ENCODE measurements around the gene TCF7L1.
"Not testable (repeated sequence)": the region's sequence is repeated elsewhere in the genome, so short reads cannot be mapped to it uniquely, and the experiment has no call there.

TCF7L1 gene

GRCh38 chr2:85185431-85185940 lies 52.3 kb downstream of the TCF7L1 start:
- DNase-seq = no peak

- no peak for DNase-seq
These were observed 53.9 kb downstream of the TCF7L1 start for GRCh38 chr2:85187069-85187468.

DNA sequence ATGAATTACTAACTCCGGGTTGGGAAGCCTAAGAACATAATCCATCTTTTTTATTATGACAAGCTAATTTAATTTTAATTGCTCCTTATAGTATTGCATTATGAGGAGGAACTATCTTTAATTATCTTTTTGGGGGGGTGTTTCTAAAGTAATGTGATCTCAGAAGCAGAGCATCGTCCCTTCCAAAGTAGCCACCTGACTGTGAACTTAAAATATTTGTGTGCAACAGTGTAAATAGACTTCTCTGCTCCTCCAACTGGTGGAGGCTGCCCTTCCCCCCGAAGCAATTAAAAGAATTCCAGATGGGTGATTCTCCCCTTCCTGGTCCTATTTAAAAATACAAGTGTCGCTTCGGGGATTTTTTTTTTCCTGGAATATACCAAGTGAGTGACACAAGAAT lies 55.7 kb downstream of the TCF7L1 start:
- DNase-seq = peak; percentile 32

DNA sequence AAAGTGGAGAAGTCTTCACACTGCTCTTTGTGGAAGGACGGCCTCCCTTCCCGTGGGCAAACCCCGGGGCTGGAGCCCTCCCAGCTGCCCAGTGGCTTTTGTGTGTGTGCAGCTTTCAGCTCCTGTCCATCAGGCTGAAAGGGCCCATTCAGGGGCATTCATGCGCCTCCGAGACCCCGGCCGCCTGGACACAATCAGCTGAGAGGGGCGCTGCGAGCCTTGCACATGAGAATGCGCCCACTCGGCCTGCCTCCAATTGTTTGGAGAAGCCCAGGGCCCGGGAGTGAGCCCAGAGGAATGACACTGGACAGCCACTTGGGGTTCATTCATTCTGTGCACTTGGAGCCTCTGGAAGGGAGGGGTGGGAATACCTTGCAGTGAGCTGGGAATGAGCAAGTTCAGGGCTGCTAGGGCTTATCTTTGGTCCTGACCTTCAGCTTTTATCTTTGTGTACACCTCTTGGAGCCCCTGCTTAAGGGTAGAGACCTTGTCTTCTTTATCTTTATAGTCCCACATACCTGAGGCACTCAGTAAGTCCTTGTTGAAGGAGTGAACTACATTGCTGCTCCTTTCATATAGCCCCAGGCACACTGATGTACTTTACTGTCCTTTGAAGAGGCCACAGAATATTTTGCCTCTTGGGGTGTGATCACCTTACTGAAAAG lies 56.5 kb downstream of the TCF7L1 start:
- no peak for DNase-seq

- no peak for DNase-seq
These were observed 58.0 kb downstream of the TCF7L1 start for GRCh38 chr2:85191157-85191556.

DNA sequence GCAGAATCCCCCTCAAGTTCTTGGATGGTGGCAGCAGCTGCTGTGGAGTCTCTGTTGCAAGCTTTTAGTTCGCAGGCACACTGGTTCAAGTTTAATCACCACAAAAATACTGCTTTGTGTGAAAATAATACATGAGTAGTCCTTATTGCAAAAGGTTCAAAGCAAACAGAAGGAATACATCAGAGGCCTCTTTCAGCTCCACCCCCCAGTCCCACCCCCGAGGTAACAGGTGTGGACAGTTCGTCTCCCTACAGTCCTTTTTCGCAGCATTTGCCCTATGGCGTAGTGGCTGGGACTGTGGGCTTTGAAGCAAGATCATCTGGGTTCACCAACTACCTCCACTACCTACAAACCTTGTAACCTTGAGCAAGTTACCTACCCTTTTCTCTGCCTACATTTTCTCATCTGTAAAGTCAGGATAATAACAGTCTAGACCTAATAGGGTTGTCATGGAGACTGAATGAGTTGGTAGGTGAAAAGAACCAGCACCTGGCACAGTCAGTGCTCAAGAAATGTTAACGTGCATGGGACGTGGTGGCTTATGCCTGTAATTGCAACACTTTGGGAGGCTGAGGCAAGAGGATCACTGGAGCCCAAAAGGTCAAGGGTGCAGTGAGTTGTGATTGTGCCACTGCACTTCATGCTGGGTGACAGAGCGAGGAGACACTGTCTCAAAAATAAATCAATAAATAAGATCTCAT lies 61.7 kb downstream of the TCF7L1 start:
- DNase-seq = no peak

DNA sequence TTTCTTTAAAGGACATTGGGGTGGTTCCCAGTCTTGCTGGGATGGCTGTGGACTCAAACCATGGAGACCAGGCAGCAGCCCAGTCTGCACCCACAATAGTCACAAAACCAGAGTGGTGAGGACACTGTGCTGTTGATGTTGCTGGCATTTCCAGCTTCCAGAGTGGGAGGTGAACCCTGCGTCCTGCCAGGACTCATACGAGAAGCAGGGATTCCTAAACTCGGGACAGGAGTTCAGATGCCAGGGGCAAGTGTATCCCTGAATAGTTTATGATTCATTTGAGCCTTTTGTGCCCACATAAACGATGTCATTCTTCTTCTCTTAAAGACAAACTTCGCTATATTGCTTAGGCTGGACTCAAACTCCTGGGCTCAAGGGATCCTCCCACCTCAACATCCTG lies 62.8 kb downstream of the TCF7L1 start:
- DNase-seq = no peak

DNA sequence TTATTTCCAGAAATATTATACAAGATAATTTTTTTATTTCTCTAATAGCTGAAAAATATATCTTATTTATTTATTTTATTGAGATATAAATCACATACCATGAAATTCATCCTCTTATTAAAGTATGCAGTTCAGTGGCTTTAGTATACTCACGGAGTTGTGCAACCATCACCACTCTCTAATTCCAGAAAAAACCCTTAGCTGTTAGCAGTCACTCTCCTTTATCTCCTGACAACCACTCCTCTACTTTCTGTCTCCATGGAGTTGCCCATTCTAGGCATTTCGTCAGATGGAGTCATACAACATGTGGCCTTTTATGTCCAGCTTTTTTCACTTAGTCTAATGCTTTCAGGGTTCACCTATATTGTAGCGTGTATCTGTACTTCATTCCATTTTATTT lies 66.5 kb downstream of the TCF7L1 start:
- DNase-seq = no peak

DNA sequence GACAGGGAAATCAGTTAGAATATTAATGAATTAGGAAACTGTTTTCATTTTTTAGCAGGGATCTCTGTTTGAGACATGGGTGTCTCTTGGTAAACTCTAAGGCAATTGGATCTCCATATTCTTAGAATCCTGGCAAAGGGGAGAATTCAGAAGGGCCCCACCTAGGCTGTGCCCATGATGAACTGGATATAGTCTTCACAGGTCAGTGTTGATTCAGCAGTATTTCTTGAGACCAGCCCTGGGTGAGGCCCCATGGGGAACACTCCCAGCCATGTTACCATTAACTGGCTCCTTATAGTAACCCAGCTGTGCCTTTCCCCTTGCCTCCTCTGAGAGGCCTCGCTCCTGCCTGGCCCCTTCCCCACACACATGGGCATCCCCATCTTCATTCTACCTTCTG lies 76.7 kb downstream of the TCF7L1 start:
- DNase-seq = no peak

- no peak for DNase-seq
These were observed 77.3 kb downstream of the TCF7L1 start for GRCh38 chr2:85210511-85210910.

GRCh38 chr2:85211606-85212005 lies 78.4 kb downstream of the TCF7L1 start:
- not testable (repeated sequence) for DNase-seq

- DNase-seq = no peak
These were observed 79.6 kb downstream of the TCF7L1 start for GRCh38 chr2:85212841-85213240.

DNA sequence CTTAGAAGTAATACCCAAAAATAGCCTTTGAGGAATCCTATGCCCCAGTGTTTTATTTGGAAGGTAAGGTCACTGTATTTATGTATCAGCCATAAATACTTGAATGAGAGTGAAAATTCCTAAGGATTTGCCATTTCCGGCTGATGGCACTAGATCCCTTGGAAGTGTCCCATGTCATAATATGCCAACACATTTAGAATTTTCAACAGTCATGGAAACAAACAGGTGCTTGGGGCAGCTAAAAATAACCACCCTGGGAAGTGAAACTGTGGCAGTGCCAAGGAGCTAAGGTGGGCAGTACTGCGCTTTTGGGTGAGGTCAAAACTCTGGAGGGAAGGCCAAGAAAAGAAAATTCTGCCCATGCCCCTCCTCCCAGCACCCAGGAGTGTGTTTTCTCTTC lies 80.2 kb downstream of the TCF7L1 start:
- DNase-seq = no peak

DNA sequence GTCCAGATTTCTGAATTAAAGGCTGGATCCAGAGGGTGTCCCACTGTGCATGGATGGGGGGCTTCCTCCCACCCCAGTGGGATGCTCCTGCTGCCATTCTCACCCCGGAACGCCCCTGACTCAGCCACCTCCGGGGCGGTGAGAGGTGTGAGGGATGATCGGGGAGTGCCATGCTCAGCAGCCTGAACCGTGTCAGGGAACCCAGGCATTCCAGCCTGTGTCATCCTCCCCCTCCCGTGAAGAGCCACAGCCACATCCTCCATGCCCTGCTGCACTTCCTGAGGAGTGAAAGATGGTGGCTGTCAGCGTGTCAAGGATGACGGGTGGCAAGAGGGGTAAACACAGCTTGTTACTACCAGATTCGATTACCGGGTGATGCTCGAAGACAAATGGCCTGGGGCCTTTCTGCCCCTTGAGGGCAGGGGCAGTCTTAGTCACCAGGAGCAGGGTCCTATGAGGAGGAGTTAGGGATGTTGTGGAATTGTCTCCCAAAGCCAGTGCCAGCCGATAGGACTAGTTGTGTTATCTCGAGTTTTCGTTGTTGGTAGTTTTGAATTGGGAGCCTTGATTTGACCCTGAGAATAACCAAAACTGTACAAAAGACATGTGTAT lies 80.8 kb downstream of the TCF7L1 start:
- no peak for DNase-seq

- DNase-seq = no peak
These were observed 81.9 kb downstream of the TCF7L1 start for GRCh38 chr2:85215081-85215447.

DNA sequence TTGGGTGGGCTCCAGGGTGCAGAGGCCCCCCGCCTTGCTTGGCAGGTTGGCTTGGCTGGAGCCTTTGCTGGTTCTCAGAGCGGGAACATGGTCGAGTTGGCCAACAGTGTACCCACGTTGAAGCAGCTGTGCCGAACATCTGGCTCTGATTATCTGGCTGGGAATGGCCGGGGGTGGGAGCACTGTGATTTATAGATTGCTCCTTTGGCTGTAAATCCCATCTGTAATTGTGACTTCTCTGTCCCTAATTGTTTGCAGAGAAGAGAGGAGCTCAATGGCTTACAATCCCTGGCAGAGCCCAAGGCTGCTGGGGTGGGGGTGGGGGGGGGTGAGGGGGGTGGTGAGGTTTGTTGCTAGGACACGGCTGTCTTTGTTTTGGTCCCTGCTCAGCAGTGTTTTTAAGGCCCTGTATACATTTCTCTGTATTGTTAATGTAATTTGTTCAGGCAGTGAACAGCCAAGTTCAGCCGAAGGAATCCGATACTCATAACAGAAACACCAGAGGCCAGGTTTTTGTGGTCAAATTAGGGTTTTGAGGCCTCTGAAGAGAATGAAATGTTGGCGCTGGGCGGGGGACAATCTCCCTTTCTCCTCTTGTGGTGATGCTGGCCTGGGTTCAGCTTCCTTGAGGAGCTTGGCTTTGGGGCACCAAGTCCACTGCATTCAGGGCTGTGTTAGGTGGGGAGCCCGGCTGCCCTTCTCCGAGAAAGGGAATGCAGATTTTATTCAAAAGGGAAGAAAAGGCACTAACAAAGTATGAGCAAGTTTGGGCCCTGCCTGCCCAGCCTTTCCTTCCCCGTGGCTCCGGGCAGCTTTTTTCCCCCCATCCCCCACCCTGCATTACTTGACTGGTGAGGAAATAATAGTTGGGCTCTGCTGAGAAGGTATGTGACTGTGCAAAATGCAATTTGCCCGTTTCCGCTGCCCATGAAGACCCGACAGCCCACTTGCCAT lies 82.5 kb downstream of the TCF7L1 start:
- DNase-seq = peak; percentile 49

DNA sequence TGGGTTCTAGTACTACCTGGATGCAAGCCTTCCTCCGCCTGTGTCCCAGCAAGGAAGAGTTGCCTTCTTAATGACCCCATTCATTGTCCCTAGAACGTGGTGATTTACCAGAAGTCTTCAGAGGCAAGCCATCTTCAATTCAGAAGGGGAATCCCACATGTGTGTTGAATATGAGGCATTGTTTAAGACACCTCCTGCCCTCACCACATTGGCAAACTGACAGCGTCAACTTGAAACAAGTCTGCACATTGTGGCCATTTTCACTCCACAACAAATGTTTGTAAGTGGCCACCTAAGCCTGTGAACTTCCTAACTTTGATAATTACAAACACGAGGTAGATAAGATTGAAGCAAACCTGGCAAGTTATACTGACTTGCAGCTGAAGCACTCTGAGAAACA lies 83.7 kb downstream of the TCF7L1 start:
- no peak for DNase-seq

GRCh38 chr2:85221067-85221691 lies 88.0 kb downstream of the TCF7L1 start:
- no peak for DNase-seq

GRCh38 chr2:85222792-85223191 lies 89.6 kb downstream of the TCF7L1 start:
- no peak for DNase-seq

- DNase-seq = no peak
These were observed 93.6 kb downstream of the TCF7L1 start for GRCh38 chr2:85226783-85227182.

GRCh38 chr2:85230679-85231467 lies 97.7 kb downstream of the TCF7L1 start:
- no peak for DNase-seq

DNA sequence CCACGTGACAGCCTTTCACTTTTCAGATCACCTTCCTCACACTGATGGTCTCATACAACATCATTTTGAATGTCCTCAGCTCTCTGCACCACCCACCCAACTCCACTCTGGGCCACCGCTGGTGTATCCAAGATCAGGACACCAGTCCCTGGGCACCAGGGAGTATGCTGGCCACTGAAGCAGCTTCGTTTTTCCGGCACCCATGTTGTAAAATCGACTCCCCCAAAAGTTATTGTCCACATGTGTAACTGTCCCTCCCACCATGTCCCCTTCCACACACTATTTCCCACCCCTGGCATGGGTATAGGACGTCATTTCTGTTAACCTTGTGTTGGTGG lies 98.2 kb downstream of the TCF7L1 start:
- DNase-seq = no peak
